HepG2 (cell line): ENCODE results near the gene HSD3B7. TPM values are rescaled to one million over a fixed set of nuclear protein-coding genes. Genes with fewer than 3 reads are reported as not detected.

Experiments
- CC2D1A ChIP-seq: sonication (generic); formaldehyde crosslinking; IDR thresholded peaks from 2 replicates; pipeline ENCODE4 v1.8.1; 2023; ENCODE audit warnings: mild to moderate bottlenecking, missing genetic modification reagents
- CHCHD3 ChIP-seq: sonication (generic); formaldehyde crosslinking; IDR thresholded peaks from 2 replicates; pipeline ENCODE4 v1.8.0; 2022; ENCODE audit warnings: mild to moderate bottlenecking, missing genetic modification reagents, moderate library complexity
- IKZF4 ChIP-seq: sonication (generic); formaldehyde crosslinking; IDR thresholded peaks from 2 replicates; pipeline ENCODE4 v1.5.1; 2020; ENCODE audit warnings: borderline replicate concordance, mild to moderate bottlenecking, low read depth, missing genetic modification reagents; ENCODE audit errors: not compliant biosample characterization
- IRX3 ChIP-seq: sonication (generic); formaldehyde crosslinking; IDR thresholded peaks from 2 replicates; pipeline ENCODE4 v1.8.1; 2023; ENCODE audit warnings: mild to moderate bottlenecking, low read depth, missing genetic modification reagents, borderline replicate concordance
- MTF1 ChIP-seq: sonication (generic); formaldehyde crosslinking; IDR thresholded peaks from 2 replicates; pipeline ENCODE4 v1.5.0; 2020; ENCODE audit warnings: missing genetic modification reagents
- NFATC3 ChIP-seq: sonication (generic); formaldehyde crosslinking; IDR thresholded peaks from 2 replicates; pipeline ENCODE4 v1.5.1; 2020; ENCODE audit warnings: mild to moderate bottlenecking, missing genetic modification reagents
- PHF21A ChIP-seq: sonication (generic); formaldehyde crosslinking; IDR thresholded peaks from 2 replicates; pipeline ENCODE4 v1.5.0; 2020; ENCODE audit warnings: mild to moderate bottlenecking, missing genetic modification reagents
- PHF8 ChIP-seq: sonication (generic); formaldehyde crosslinking; IDR thresholded peaks from 2 replicates; pipeline ENCODE4 v1.5.0; 2020; ENCODE audit warnings: missing genetic modification reagents
- PRPF4 ChIP-seq: fragments of 200-400 bp; formaldehyde crosslinking; IDR thresholded peaks from 2 replicates; pipeline ENCODE4 v1.6.1; 2016; ENCODE audit warnings: low read length, low read depth; ENCODE audit not compliant: poor library complexity, severe bottlenecking
- RARG ChIP-seq: sonication (generic); formaldehyde crosslinking; IDR thresholded peaks from 2 replicates; pipeline ENCODE4 v1.4.0; 2020; ENCODE audit warnings: low read depth, mild to moderate bottlenecking, missing genetic modification reagents
- RBFOX2 ChIP-seq: fragments of 200-400 bp; formaldehyde crosslinking; IDR thresholded peaks from 2 replicates; pipeline ENCODE4 v1.6.1; 2017; ENCODE audit warnings: low read depth, mild to moderate bottlenecking, low read length
- SMAD9 ChIP-seq: sonication (generic); formaldehyde crosslinking; IDR thresholded peaks from 2 replicates; pipeline ENCODE4 v1.5.1; 2020; ENCODE audit warnings: mild to moderate bottlenecking, missing genetic modification reagents
- SP2 ChIP-seq: sonication (generic); formaldehyde crosslinking; IDR thresholded peaks from 2 replicates; pipeline ENCODE4 v1.5.1; 2020; ENCODE audit warnings: mild to moderate bottlenecking, missing genetic modification reagents
- TFDP2 ChIP-seq: sonication (generic); formaldehyde crosslinking; IDR thresholded peaks from 2 replicates; pipeline ENCODE4 v1.4.0; 2020; ENCODE audit warnings: missing genetic modification reagents
- ZKSCAN1 ChIP-seq: fragments of 150-350 bp; IDR thresholded peaks from 2 replicates; pipeline ENCODE4 v1.6.1; 2014; ENCODE audit warnings: low read length
- ZNF234 ChIP-seq: sonication (generic); formaldehyde crosslinking; conservative IDR thresholded peaks from 2 replicates; pipeline ENCODE4 v1.5.1; 2020; ENCODE audit warnings: mild to moderate bottlenecking, missing genetic modification reagents
- ZNF441 ChIP-seq: sonication (generic); formaldehyde crosslinking; IDR thresholded peaks from 2 replicates; pipeline ENCODE4 v1.7.0; 2021; ENCODE audit warnings: missing genetic modification reagents, borderline replicate concordance
- ZNF530 ChIP-seq: sonication (generic); formaldehyde crosslinking; IDR thresholded peaks from 2 replicates; pipeline ENCODE4 v1.5.0; 2020; ENCODE audit warnings: low read depth, mild to moderate bottlenecking, missing genetic modification reagents
- ZNF569 ChIP-seq: sonication (generic); formaldehyde crosslinking; IDR thresholded peaks from 2 replicates; pipeline ENCODE4 v1.5.0; 2020; ENCODE audit warnings: mild to moderate bottlenecking, missing genetic modification reagents, moderate library complexity, borderline replicate concordance
- ZNF614 ChIP-seq: IDR thresholded peaks from 2 replicates; pipeline ENCODE4 v1.6.1; 2018; ENCODE audit warnings: missing biosample characterization, missing genetic modification reagents, inconsistent platforms, borderline replicate concordance
- ZNF768 ChIP-seq: sonication (generic); formaldehyde crosslinking; IDR thresholded peaks from 2 replicates; pipeline ENCODE4 v1.4.0; 2020; ENCODE audit warnings: missing genetic modification reagents
- ZNF816 ChIP-seq: sonication (generic); formaldehyde crosslinking; IDR thresholded peaks from 2 replicates; pipeline ENCODE4 v1.8.0; 2022; ENCODE audit warnings: missing genetic modification reagents, mild to moderate bottlenecking, borderline replicate concordance
- polyA plus RNA-seq, 8 experiments: library from polyadenylated mRNA; depleted of rRNA in 3 of 8; stranded (reverse) in 7 of 8; unstranded in 1 of 8; fragments of >200 nt; fragmentation: Illumina TruSeq in 4 of 8; extraction: Trizol in 4 of 8; gene quantifications; 2 replicates each; pipeline versions ENCODE4 v1.2.1 to v1.2.3, GENCODE V29; 2011 to 2016; ENCODE audit warnings: low read depth in 4 of 8, missing spikeins in 1 of 8, mixed read lengths in 1 of 8; ENCODE audit not compliant: insufficient read depth in 1 of 8
- total RNA-seq, 5 experiments: library from RNA; depleted of rRNA; stranded (reverse); fragments of >200 nt; fragmentation: Illumina TruSeq; extraction: Trizol; gene quantifications; 2 replicates each; pipeline ENCODE4 v1.2.3, GENCODE V29; 2016; ENCODE audit warnings: low read depth in 1 of 5
- TF ChIP-seq, protein P1 (sequence below): sonication (generic); formaldehyde crosslinking; IDR thresholded peaks from 2 replicates; pipeline ENCODE4 v1.4.0; 2020; ENCODE audit warnings: mild to moderate bottlenecking, missing genetic modification reagents
- TF ChIP-seq, protein P2 (sequence below): sonication (generic); formaldehyde crosslinking; IDR thresholded peaks from 2 replicates; pipeline ENCODE4 v1.5.0; 2020; ENCODE audit warnings: mild to moderate bottlenecking, low read depth, missing genetic modification reagents, borderline replicate concordance
- TF ChIP-seq, protein P3 (sequence below): IDR thresholded peaks from 2 replicates; pipeline ENCODE4 v1.6.1; 2016; ENCODE audit warnings: missing genetic modification reagents, missing compliant biosample characterization
- TF ChIP-seq, protein P4 (sequence below): sonication (generic); formaldehyde crosslinking; IDR thresholded peaks from 2 replicates; pipeline ENCODE4 v1.4.0; 2020; ENCODE audit warnings: missing genetic modification reagents

HSD3B7 gene
- total and polyA plus RNA-seq, 2 of the 13 experiments (the other 11 are each of a cell fraction or from before 2014, with no cell fraction given) = 32.9 to 69.7 TPM

DNA sequence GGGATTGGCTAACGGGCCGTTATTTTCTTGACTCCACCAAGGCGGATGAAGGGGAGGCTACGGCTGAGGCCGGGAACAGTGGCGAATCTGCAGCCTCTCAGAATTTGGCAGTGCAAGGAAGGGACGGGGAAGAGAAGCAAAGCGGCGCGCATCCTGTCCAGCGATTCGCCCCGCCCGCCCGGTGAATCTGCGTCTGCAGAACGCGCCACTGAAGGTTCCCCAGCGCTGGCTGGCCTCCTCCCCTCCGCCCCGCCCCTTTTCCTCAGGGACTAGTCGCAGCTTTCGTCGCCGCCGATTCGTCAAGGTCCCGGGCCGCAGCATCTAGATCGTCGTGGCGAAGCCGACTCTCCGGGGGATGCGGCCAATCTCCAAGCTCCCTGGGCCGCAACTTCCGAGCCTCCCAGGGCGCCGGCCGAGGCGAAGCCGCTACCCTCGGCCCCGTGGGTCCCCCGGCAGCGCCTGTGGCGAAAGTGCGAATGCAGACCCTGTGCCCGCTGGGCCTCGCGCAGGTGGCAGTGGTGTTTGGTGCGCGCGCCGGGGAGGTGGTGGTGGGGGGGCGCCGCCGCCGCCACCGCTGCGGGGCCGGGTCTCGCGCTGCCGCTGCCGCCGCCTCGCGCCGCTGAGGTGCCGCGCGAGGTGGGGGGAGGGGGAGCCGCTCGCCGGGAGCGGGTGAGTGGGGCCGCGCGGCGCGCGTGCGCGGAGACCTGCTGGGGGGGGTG lies 27.4 kb upstream of the HSD3B7 start, which contains the start of gene SETD1A (continued):
- no peak for TF ChIP-seq MTF1 (CRISPR knock-in tag)
- peak; percentile 90 for TF ChIP-seq PHF21A (CRISPR knock-in tag)
- TF ChIP-seq, protein P1, sequence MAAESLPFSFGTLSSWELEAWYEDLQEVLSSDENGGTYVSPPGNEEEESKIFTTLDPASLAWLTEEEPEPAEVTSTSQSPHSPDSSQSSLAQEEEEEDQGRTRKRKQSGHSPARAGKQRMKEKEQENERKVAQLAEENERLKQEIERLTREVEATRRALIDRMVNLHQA (CRISPR knock-in tag) = no peak
- TF ChIP-seq TFDP2 (CRISPR knock-in tag) = peak; percentile 43
- TF ChIP-seq, protein P2, sequence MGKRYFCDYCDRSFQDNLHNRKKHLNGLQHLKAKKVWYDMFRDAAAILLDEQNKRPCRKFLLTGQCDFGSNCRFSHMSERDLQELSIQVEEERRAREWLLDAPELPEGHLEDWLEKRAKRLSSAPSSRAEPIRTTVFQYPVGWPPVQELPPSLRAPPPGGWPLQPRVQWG = no peak
- no peak for TF ChIP-seq ZNF569 (CRISPR knock-in tag)
- peak; percentile 82; the same call in 1 of the 2 replicates for TF ChIP-seq ZKSCAN1
- no peak; the same call in 1 of the 2 replicates for TF ChIP-seq ZNF614
- TF ChIP-seq PHF8 = peak; percentile 60
- no peak for TF ChIP-seq PRPF4
- TF ChIP-seq ZNF768 (CRISPR knock-in tag) = peak; percentile 73
- TF ChIP-seq ZNF530 = no peak
- no peak for TF ChIP-seq IRX3 (CRISPR knock-in tag)
- TF ChIP-seq NFATC3 = no peak
- TF ChIP-seq SMAD9 (CRISPR knock-in tag) = no peak
- TF ChIP-seq ZNF441 (CRISPR knock-in tag) = peak; percentile 29; the same call in 1 of the 2 replicates
- TF ChIP-seq SP2 = peak; percentile 59; the same call in 1 of the 2 replicates
- no peak; the same call in 1 of the 2 replicates for TF ChIP-seq CHCHD3 (CRISPR knock-in tag)
- TF ChIP-seq RARG (CRISPR knock-in tag) = no peak
- TF ChIP-seq ZNF234 (CRISPR knock-in tag) = no peak
- TF ChIP-seq, protein P3, sequence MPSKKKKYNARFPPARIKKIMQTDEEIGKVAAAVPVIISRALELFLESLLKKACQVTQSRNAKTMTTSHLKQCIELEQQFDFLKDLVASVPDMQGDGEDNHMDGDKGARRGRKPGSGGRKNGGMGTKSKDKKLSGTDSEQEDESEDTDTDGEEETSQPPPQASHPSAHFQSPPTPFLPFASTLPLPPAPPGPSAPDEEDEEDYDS = peak; percentile 37; the same call in 1 of the 2 replicates
- no peak for TF ChIP-seq ZNF816
- peak; percentile 97 for TF ChIP-seq RBFOX2
- TF ChIP-seq CC2D1A = no peak
- TF ChIP-seq IKZF4 = no peak
- TF ChIP-seq, protein P4, sequence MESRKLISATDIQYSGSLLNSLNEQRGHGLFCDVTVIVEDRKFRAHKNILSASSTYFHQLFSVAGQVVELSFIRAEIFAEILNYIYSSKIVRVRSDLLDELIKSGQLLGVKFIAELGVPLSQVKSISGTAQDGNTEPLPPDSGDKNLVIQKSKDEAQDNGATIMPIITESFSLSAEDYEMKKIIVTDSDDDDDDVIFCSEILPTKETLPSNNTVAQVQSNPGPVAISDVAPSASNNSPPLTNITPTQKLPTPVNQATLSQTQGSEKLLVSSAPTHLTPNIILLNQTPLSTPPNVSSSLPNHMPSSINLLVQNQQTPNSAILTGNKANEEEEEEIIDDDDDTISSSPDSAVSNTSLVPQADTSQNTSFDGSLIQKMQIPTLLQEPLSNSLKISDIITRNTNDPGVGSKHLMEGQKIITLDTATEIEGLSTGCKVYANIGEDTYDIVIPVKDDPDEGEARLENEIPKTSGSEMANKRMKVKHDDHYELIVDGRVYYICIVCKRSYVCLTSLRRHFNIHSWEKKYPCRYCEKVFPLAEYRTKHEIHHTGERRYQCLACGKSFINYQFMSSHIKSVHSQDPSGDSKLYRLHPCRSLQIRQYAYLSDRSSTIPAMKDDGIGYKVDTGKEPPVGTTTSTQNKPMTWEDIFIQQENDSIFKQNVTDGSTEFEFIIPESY (CRISPR knock-in tag) = peak; percentile 37
